WTC11 (cell line): ENCODE measurements around the gene TRIM4.
"Not testable (repeated sequence)": the region's sequence is repeated elsewhere in the genome, so short reads cannot be mapped to it uniquely, and the experiment has no call there.

Experiments used
- CTCF ChIP-seq: fragments of 200-600 bp; IDR thresholded peaks from 2 replicates; pipeline ENCODE4 v1.8.0; 2022; ENCODE audit warnings: antibody characterized with exemption
- FOXJ3 ChIP-seq: sonication (generic); formaldehyde crosslinking; IDR thresholded peaks from 2 replicates; pipeline ENCODE4 v1.9.0; 2021; ENCODE audit warnings: missing genetic modification reagents, mild to moderate bottlenecking, borderline replicate concordance

GRCh38 chr7:99954643-99955042, 35.3 kb upstream of the TRIM4 start:
- not testable (repeated sequence) for TF ChIP-seq FOXJ3 (CRISPR knock-in tag); CTCF
